Urinary bladder (tissue), 4 donors: ENCODE measurements around the gene CSF1. TPM values are rescaled to one million over a fixed set of nuclear protein-coding genes. Genes with fewer than 3 reads are reported as not detected.
"Not testable (repeated sequence)": the region's sequence is repeated elsewhere in the genome, so short reads cannot be mapped to it uniquely, and the experiment has no call there.

ENCODE experiments used
- DNase-seq: peaks from one replicate; pipeline ENCODE4 v3.0.0-alpha.2; 2015; ENCODE audit errors: extremely low spot score
- H3K27ac ChIP-seq: one replicate; pipeline ENCODE4 v1.5.1; 2013; ENCODE audit warnings: low read depth, mild to moderate bottlenecking, moderate library complexity
- H3K36me3 ChIP-seq: one replicate; pipeline ENCODE4 v1.6.1; 2013; ENCODE audit warnings: mild to moderate bottlenecking, moderate library complexity; ENCODE audit not compliant: insufficient read depth
- H3K4me1 ChIP-seq: one replicate; pipeline ENCODE4 v1.6.1; 2013; ENCODE audit warnings: mild to moderate bottlenecking, moderate library complexity; ENCODE audit not compliant: insufficient read depth
- H3K4me3 ChIP-seq: one replicate; pipeline ENCODE4 v1.5.1; 2013; ENCODE audit warnings: low read depth, low read length
- WGBS: extraction: QIAGEN DNeasy Blood & Tissue Kit; methylation state at CpG from one replicate; pipeline ENCODE4 v1.1.7; 2013; 5-methylcytosine and 5-hydroxymethylcytosine counted together
- polyA plus RNA-seq: library from polyadenylated mRNA; stranded (reverse); fragments of 200-250 nt; gene quantifications from one replicate; pipeline ENCODE4 v1.2.3, GENCODE V29; 2013
- total RNA-seq: library from RNA; depleted of rRNA; stranded (reverse); fragments of >200 nt; gene quantifications from one replicate; pipeline ENCODE4 v1.2.3, GENCODE V29; 2014
- donor health status: healthy with polysubstance abuse.
- donor health status: healthy.

CSF1 gene
- total and polyA plus RNA-seq, 2 donors: 10.9 to 56.2 TPM

- Histone ChIP-seq H3K27ac (no peak overlapping the region), H3K4me1 (no peaks in the 10 kb centered on the region), H3K4me3 (peak overlapping the region; percentile 3), H3K36me3 (no peaks in the 10 kb centered on the region)
- WGBS: 46% methylated on average over 1 of the region's 1 CpG
- DNase-seq: no peak
Observed at GRCh38 chr1:109913360-109913879, 2.8 kb downstream of the CSF1 start.

DNA sequence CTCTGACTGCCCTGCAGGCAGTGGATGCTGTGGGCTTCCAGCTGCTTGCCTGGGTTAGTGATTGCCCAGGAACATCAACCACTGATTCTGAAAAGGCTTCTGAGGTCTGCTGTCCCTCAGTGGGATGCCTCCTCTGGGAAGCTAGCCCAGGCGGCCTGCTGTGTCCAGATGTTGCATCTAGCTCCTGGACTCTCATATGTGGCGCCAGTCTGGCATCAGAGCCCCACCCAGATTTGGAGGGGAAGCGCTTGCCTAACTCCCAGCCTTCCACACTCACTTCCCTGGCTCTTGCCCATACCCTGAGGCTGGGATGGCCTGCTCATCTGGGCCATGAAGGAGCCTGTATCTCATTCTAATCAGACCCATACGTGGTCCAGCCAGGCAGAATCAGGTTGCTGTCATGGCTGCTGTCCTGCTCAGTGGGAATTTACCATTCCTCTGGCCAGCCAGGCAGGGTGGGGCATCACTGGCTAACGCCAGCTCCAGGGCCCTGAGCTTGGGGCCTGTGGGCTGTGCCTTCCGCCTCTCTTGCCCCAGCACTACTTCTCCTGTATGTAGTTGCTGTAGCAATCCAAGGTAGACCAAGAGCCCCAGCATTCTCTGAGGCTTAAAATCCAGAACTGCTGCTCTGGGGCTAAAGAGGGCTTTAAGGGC is 4.1 kb downstream of the CSF1 start:
- WGBS: 70% methylated on average over 6 of the region's 6 CpGs
- no peak overlapping the region for H3K27ac ChIP-seq
- no peak overlapping the region for H3K4me3 ChIP-seq
- DNase-seq: no peak
- no peaks in the 10 kb centered on the region for H3K4me1 ChIP-seq
- no peaks in the 10 kb centered on the region for H3K36me3 ChIP-seq

DNA sequence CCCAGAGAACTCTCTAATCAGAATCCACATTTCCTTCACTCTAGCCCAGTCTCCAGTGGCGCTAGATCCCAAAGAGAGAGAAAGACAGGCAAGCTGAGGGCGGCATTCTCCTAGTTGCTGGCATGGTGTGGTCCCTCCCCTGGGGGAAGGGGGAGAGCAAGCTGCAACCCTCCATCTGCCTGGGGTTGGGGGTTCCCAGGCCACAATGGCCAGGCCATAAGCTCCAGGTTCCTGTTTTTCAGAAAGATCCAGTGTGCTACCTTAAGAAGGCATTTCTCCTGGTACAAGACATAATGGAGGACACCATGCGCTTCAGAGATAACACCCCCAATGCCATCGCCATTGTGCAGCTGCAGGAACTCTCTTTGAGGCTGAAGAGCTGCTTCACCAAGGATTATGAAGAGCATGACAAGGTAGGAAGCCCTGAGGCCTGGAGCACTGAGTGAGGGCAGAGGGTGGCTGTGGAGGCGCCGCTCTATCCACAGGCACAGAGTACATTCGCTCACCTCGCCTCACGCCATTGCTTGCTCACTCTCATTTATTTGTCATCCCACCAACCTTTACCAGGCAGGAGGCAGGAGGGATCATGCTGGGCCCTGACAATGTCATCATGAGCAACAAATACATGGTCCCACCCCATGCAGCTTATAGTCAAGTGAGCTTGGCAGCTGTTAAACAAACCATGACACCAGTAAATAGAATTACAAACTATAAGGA is 6.6 kb downstream of the CSF1 start:
- Histone ChIP-seq H3K36me3 (no peaks in the 10 kb centered on the region), H3K4me1 (no peaks in the 10 kb centered on the region), H3K4me3 (no peak overlapping the region), H3K27ac (no peak overlapping the region)
- no peak for DNase-seq
- 92% methylated on average over 9 of the region's 9 CpGs for WGBS

DNA sequence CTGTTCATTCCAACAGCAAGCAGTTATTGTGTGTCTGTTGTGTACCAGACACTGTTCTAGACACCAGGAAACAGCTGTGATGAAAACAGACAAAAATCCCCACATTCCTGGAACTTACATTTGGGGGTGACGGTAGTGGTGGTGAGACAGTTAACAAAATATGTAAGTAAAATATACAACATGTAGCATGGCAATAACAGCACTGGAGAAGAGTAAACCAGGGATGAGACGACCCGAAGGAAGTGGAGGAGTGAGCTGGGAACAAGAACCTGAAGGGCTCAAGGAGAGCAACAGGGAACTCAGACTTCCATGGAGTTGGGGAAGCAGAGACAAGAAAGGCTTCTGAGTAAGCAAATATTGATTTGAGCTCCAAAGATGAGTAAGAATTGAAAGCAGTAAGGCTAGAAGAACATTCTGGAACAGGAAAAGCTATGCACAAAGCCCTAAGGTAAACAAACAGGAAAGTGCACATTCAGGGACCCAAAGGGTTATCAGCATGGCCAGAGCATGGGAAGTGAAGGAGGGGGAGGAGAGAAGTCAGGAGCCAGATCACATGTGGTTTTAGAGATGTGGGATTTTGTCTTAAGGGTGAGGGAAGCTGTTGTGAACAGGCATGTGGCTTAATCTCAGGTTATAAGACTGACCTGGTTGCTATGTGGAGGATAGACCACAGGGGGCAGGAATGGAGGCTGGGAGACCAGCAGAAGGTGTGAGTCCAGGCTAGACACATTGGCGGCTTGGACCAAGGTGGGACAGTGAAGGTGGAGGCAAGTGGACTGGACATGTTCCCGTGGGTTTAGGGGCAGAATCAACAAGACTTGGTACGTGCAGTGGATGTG is 7.3 kb downstream of the CSF1 start:
- Histone ChIP-seq H3K4me1 (no peaks in the 10 kb centered on the region), H3K4me3 (no peak overlapping the region), H3K36me3 (no peaks in the 10 kb centered on the region), H3K27ac (no peak overlapping the region)
- DNase-seq: no peak
- 76% methylated on average over 6 of the region's 6 CpGs for WGBS

- no peak for DNase-seq
- H3K4me1 ChIP-seq: no peaks in the 10 kb centered on the region
- H3K36me3 ChIP-seq: no peaks in the 10 kb centered on the region
- H3K4me3 ChIP-seq: no peak overlapping the region
- 90% methylated on average over 7 of the region's 7 CpGs for WGBS
- no peak overlapping the region for H3K27ac ChIP-seq
Observed at GRCh38 chr1:109918671-109919070, 8.0 kb downstream of the CSF1 start.

DNA sequence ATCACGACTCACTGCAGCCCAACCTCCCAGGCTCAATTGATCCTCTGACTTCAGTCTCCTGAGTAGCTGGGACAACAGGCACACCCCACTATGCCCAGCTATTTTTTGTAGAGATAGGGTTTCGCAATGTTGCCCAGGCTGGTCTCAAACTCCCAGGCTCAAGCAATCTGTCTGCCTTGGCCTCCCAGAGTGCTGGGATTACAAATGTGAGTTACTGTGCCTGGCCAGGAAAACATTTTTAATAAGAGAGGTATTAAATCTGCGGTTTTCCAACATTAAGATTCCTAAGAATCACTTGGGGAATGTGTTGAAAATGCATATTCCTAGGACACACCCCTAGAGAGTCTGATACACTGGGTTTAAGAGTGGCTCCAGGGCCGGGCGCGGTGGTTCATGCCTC is 8.7 kb downstream of the CSF1 start:
- 94% methylated on average over 6 of the region's 6 CpGs for WGBS
- no peak for DNase-seq
- Histone ChIP-seq H3K36me3 (no peaks in the 10 kb centered on the region), H3K4me1 (no peaks in the 10 kb centered on the region), H3K4me3 (no peak overlapping the region), H3K27ac (no peak overlapping the region)

GRCh38 chr1:109920391-109920790 is 9.7 kb downstream of the CSF1 start:
- 88% methylated on average over 10 of the region's 10 CpGs for WGBS
- H3K4me3 ChIP-seq, H3K4me1 ChIP-seq, H3K36me3 ChIP-seq, H3K27ac ChIP-seq, DNase-seq: not testable (repeated sequence)

DNA sequence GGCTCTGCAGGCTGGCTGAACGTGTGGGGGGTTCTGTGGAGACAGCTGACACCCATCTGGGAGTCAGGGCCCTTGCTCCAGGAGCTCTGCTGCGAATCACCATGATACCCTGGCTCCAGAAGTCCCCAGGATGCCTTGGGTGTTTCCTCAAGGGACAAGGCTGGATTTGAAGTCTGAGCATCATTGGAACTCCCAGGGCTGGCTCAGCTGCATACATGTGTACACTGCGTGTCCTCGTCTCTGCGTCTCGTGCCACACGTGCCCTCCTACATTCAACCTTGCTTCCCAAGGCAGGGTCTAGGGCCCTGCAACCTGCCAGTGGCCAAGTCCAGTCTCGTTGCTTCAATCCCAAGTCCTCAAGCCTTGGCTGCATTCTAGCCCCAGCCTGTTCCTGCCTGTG is 11.7 kb downstream of the CSF1 start:
- H3K4me3 ChIP-seq: no peak overlapping the region
- H3K36me3 ChIP-seq: no peaks in the 10 kb centered on the region
- DNase-seq: no peak
- H3K27ac ChIP-seq: no peak overlapping the region
- WGBS: 86% methylated on average over 8 of the region's 8 CpGs
- H3K4me1 ChIP-seq: no peaks in the 10 kb centered on the region

DNA sequence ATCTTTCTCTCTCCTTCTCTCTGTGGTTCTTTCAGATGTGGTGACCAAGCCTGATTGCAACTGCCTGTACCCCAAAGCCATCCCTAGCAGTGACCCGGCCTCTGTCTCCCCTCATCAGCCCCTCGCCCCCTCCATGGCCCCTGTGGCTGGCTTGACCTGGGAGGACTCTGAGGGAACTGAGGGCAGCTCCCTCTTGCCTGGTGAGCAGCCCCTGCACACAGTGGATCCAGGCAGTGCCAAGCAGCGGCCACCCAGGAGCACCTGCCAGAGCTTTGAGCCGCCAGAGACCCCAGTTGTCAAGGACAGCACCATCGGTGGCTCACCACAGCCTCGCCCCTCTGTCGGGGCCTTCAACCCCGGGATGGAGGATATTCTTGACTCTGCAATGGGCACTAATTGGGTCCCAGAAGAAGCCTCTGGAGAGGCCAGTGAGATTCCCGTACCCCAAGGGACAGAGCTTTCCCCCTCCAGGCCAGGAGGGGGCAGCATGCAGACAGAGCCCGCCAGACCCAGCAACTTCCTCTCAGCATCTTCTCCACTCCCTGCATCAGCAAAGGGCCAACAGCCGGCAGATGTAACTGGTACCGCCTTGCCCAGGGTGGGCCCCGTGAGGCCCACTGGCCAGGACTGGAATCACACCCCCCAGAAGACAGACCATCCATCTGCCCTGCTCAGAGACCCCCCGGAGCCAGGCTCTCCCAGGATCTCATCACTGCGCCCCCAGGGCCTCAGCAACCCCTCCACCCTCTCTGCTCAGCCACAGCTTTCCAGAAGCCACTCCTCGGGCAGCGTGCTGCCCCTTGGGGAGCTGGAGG is 12.7 kb downstream of the CSF1 start:
- Histone ChIP-seq H3K27ac (no peak overlapping the region), H3K4me1 (no peaks in the 10 kb centered on the region), H3K36me3 (no peaks in the 10 kb centered on the region), H3K4me3 (no peak overlapping the region)
- 74% methylated on average over 17 of the region's 17 CpGs for WGBS
- no peak for DNase-seq

DNA sequence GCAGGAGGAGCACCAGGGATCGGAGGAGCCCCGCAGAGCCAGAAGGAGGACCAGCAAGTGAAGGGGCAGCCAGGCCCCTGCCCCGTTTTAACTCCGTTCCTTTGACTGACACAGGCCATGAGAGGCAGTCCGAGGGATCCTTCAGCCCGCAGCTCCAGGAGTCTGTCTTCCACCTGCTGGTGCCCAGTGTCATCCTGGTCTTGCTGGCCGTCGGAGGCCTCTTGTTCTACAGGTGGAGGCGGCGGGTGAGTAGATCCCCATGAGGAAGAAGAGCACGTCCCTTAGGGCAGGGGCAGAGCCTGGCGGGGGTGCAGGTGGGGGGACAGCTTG is 13.3 kb downstream of the CSF1 start:
- no peaks in the 10 kb centered on the region for H3K36me3 ChIP-seq
- no peak overlapping the region for H3K4me3 ChIP-seq
- WGBS: 89% methylated on average over 12 of the region's 12 CpGs
- H3K27ac ChIP-seq: no peak overlapping the region
- H3K4me1 ChIP-seq: no peaks in the 10 kb centered on the region
- no peak for DNase-seq

GRCh38 chr1:109924316-109924715 is 13.7 kb downstream of the CSF1 start:
- no peaks in the 10 kb centered on the region for H3K4me1 ChIP-seq
- H3K27ac ChIP-seq: no peak overlapping the region
- no peak overlapping the region for H3K4me3 ChIP-seq
- DNase-seq: no peak
- 74% methylated on average over 5 of the region's 5 CpGs for WGBS
- H3K36me3 ChIP-seq: no peaks in the 10 kb centered on the region

DNA sequence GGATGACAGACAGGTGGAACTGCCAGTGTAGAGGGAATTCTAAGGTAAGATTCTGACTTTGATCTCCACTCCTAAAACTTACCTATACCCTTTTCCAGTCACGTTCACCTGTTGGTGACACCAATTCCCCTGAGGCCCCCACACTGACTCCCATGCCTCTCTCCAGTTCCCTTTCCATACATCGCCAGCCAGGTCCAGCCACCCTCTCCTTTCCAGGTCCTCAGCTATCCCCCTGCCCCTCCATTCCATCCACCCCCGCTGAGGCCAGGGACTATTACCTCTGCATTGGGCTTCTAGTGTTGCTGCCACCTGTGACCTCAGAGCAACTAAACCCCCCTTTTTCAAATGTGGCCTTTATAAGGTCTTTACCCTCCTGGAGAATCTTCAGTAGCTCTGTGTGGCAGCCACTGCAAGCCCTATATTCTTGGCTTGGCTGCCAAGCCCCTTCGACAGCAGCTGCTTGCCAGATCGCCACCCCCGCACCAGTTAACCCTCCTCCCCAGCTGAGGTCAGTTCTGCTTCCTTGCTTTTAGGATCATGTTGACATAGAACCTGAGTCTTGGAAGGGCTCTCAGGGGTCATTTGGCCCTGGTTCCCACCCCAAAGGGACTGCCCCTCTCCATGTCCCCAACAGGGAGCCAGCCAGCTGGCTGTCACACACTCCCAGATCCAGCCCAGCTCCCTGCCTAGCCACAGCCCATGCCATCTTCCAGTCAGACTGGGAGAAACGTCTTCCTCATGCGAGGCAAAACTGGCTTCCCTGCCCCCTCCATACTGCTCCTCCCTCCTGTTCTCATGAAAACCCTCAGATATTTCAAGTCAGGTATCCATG is 14.7 kb downstream of the CSF1 start:
- Histone ChIP-seq H3K27ac (no peak overlapping the region), H3K4me1 (no peaks in the 10 kb centered on the region), H3K36me3 (no peaks in the 10 kb centered on the region)

More for the DNA sequence above, 14.7 kb downstream of the CSF1 start:
- no peak for DNase-seq
- 87% methylated on average over 8 of the region's 8 CpGs for WGBS
- no peak overlapping the region for H3K4me3 ChIP-seq
